IMR-90 (cell line): ENCODE data around the gene RPS24. TPM values are rescaled to one million over a fixed set of nuclear protein-coding genes. Genes with fewer than 3 reads are reported as not detected.
A peak's percentile ranks its signal among the peaks of the same experiment; 100 is the strongest.

ENCODE experiments used
- ATAC-seq: fragments of 200-7000 bp; cut with Tn5 transposase; 2 replicates; pipeline ENCODE4 v1.9.1; 2020; ENCODE audit warnings: low read depth, mild to moderate bottlenecking, moderate library complexity
- BruUV-seq: library from RNA; stranded (reverse); fragments of 400-500 nt; replicated peaks from 2 replicates; lab custom pipeline; 2021; lab: Mats Ljungman, UMichigan
- CTCF ChIA-PET: fragments of 300-600 bp; formaldehyde crosslinking; extraction: SDS; loops from one replicate; lab custom pipeline; 2021; ENCODE audit warnings: antibody characterized with exemption; lab: Yijun Ruan, JAX
- POLR2A ChIA-PET: fragments of 300-600 bp; sonication (Branson Sonifier 250); formaldehyde crosslinking; loops from one replicate; lab custom pipeline; 2022; ENCODE audit warnings: antibody characterized with exemption; ENCODE audit not compliant: unreplicated experiment; lab: Charles Lee
- DNase-seq: peaks from one replicate; pipeline ENCODE4 v3.0.0; 2013
- H2AFZ ChIP-seq: replicated peaks from 2 replicates; pipeline ENCODE3; 2013; ENCODE audit warnings: low read length, mild to moderate bottlenecking; ENCODE audit not compliant: poor library complexity
- H2AK5ac ChIP-seq: 2 replicates; pipeline ENCODE4 v1.6.1; 2013; ENCODE audit warnings: low read depth, low read length, inconsistent platforms
- H2AK9ac ChIP-seq: replicated peaks from 2 replicates; pipeline ENCODE3; 2013; ENCODE audit warnings: mild to moderate bottlenecking, low read depth, low read length, moderate library complexity; ENCODE audit not compliant: poor library complexity
- H2BK120ac ChIP-seq: 2 replicates; pipeline ENCODE4 v1.6.1; 2013; ENCODE audit warnings: low read depth, low read length, inconsistent platforms
- H2BK15ac ChIP-seq: 3 replicates; pipeline ENCODE4 v1.6.1; 2013; ENCODE audit warnings: low read depth, low read length, inconsistent platforms
- H2BK20ac ChIP-seq: 2 replicates; pipeline ENCODE4 v1.6.1; 2013; ENCODE audit warnings: low read depth, mild to moderate bottlenecking, inconsistent platforms, low read length, moderate library complexity
- H2BK5ac ChIP-seq: 2 replicates; pipeline ENCODE4 v1.6.1; 2013; ENCODE audit warnings: mild to moderate bottlenecking, low read depth, low read length, inconsistent platforms; ENCODE audit not compliant: poor library complexity, severe bottlenecking
- H3K14ac ChIP-seq: replicated peaks from 2 replicates; pipeline ENCODE4 v1.6.1; 2013; ENCODE audit warnings: low read depth, low read length, inconsistent platforms
- H3K18ac ChIP-seq: 2 replicates; pipeline ENCODE4 v1.6.1; 2013; ENCODE audit warnings: low read depth, low read length, control low read depth
- H3K23ac ChIP-seq: 2 replicates; pipeline ENCODE4 v1.6.1; 2013; ENCODE audit warnings: low read depth, low read length, inconsistent platforms
- H3K27ac ChIP-seq: 2 replicates; pipeline ENCODE4 v1.5.1; 2013; ENCODE audit warnings: mild to moderate bottlenecking, control low read depth, low read length; ENCODE audit not compliant: insufficient read depth
- H3K27me3 ChIP-seq: 2 replicates; pipeline ENCODE4 v1.6.1; 2013; ENCODE audit warnings: low read length; ENCODE audit not compliant: control insufficient read depth, insufficient read depth
- H3K36me3 ChIP-seq: 2 replicates; pipeline ENCODE4 v1.6.1; 2013; ENCODE audit warnings: low read length, mixed read lengths; ENCODE audit not compliant: control insufficient read depth, insufficient read depth
- H3K4ac ChIP-seq: 2 replicates; pipeline ENCODE4 v1.6.1; 2013; ENCODE audit warnings: low read depth, low read length, inconsistent platforms
- H3K4me1 ChIP-seq: 2 replicates; pipeline ENCODE4 v1.6.1; 2013; ENCODE audit warnings: low read length, mixed read lengths; ENCODE audit not compliant: control insufficient read depth, insufficient read depth
- H3K4me2 ChIP-seq: 2 replicates; pipeline ENCODE4 v1.6.1; 2013; ENCODE audit warnings: low read depth, mild to moderate bottlenecking, control low read depth, low read length, moderate library complexity
- H3K4me3 ChIP-seq: 2 replicates; pipeline ENCODE4 v1.5.1; 2013; ENCODE audit warnings: low read depth, mild to moderate bottlenecking, control low read depth, low read length, moderate library complexity; ENCODE audit not compliant: insufficient read depth
- H3K56ac ChIP-seq: 2 replicates; pipeline ENCODE4 v1.6.1; 2013; ENCODE audit warnings: low read length, inconsistent platforms; ENCODE audit not compliant: insufficient read depth; ENCODE audit errors: extremely low read depth
- H3K79me1 ChIP-seq, 2 experiments: 2 replicates each; pipeline ENCODE4 v1.6.1; 2013; ENCODE audit warnings: low read length in 2 of 2, inconsistent platforms in 1 of 2, low read depth in 1 of 2
- H3K9ac ChIP-seq: 2 replicates; pipeline ENCODE4 v1.6.1; 2013; ENCODE audit warnings: low read depth, low read length, control low read depth
- H3K9me1 ChIP-seq: 2 replicates; pipeline ENCODE4 v1.6.1; 2013; ENCODE audit warnings: low read length, inconsistent platforms; ENCODE audit not compliant: insufficient read depth
- H3K9me3 ChIP-seq: 2 replicates; pipeline ENCODE4 v1.6.1; 2013; ENCODE audit warnings: low read length; ENCODE audit not compliant: control insufficient read depth, insufficient read depth
- H4K20me1 ChIP-seq: 2 replicates; pipeline ENCODE4 v1.6.1; 2013; ENCODE audit warnings: low read length, inconsistent platforms; ENCODE audit not compliant: insufficient read depth
- H4K5ac ChIP-seq: 2 replicates; pipeline ENCODE4 v1.6.1; 2013; ENCODE audit warnings: mild to moderate bottlenecking, low read depth, low read length, control low read depth
- H4K8ac ChIP-seq, 2 experiments: 2 replicates each; pipeline ENCODE4 v1.6.1; 2013; ENCODE audit warnings: low read depth in 2 of 2, low read length in 2 of 2, control low read depth in 1 of 2, inconsistent platforms in 1 of 2
- H4K91ac ChIP-seq: 2 replicates; pipeline ENCODE4 v1.6.1; 2013; ENCODE audit warnings: low read depth, low read length, inconsistent platforms; ENCODE audit not compliant: insufficient read depth
- CEBPB ChIP-seq: IDR thresholded peaks from 2 replicates; pipeline ENCODE4 v1.6.1; 2012; ENCODE audit warnings: low read depth, low read length, improper control_type of control experiment
- CHD1 ChIP-seq: IDR thresholded peaks from 2 replicates; pipeline ENCODE4 v1.6.1; 2012; ENCODE audit warnings: low read depth, low read length, improper control_type of control experiment
- MXI1 ChIP-seq: IDR thresholded peaks from 2 replicates; pipeline ENCODE4 v1.6.1; 2012; ENCODE audit warnings: low read depth, mild to moderate bottlenecking, low read length, moderate library complexity, borderline replicate concordance
- RCOR1 ChIP-seq: IDR thresholded peaks from 2 replicates; pipeline ENCODE4 v1.6.1; 2012; ENCODE audit warnings: mild to moderate bottlenecking, low read length, improper control_type of control experiment; ENCODE audit not compliant: insufficient replicate concordance
- RFX5 ChIP-seq: IDR thresholded peaks from 2 replicates; pipeline ENCODE4 v1.8.0; 2012; ENCODE audit warnings: low read depth, mild to moderate bottlenecking, low read length, moderate library complexity
- WGBS, 2 experiments: methylation state at CpG; one replicate each; pipeline versions ENCODE4 v1.1.5 to v1.1.7; 2013; ENCODE audit warnings: missing lambda C conversion rate in 2 of 2; ENCODE audit not compliant: insufficient read length in 1 of 2; ENCODE audit errors: extremely low coverage in 2 of 2; 5-methylcytosine and 5-hydroxymethylcytosine counted together
- dilution Hi-C: fragments of 300-500 bp; cut with HindIII; formaldehyde crosslinking; loops from one replicate; pipeline ENCODE4 v1.14.3; 2018; ENCODE audit warnings: low sequenced_read_pairs; ENCODE audit not compliant: unreplicated experiment
- in situ Hi-C: fragments of 300-500 bp; cut with MboI; formaldehyde crosslinking; loops from 3 replicates; pipeline ENCODE4 v1.14.3; 2019; ENCODE audit warnings: low sequenced_read_pairs, inconsistent platforms, mixed read lengths
- intact Hi-C: fragments of 100-400 bp; cut with micrococcal nuclease; formaldehyde crosslinking; loops from 2 replicates; pipeline ENCODE4 v1.10.0; 2022
- polyA plus RNA-seq, 3 experiments: library from polyadenylated mRNA; depleted of rRNA; stranded (reverse); fragments of >200 nt; gene quantifications; 2 replicates each; pipeline ENCODE4 v1.2.3, GENCODE V29; 2012; ENCODE audit warnings: low replicate concordance in 1 of 3
- total RNA-seq: library from RNA; depleted of rRNA; stranded (reverse); fragments of >200 nt; gene quantifications from 2 replicates; pipeline ENCODE4 v1.2.3, GENCODE V29; 2012

The RPS24 gene
- total and polyA plus RNA-seq, 2 of the 4 experiments (the other 2 are of a cell fraction): 1,664 to 4,721 TPM

DNA sequence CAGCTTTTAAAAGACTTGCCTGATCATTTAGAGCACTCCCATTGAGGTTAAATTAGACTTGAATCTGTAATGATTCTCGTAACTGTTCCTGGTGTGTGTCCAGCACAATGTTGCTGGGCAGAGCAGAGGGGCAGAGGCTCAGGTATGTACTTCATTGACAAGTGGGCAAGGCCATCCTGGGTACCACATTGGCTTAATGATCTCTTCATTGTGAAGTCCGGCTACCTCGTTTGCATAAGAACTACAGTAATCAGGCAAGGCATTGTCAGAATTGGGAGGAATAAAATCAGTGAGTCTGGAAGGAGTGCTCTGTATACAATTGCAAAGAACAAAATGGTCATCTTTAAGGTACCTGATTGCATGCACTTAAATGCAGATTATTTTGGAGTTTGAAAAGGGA is 6.1 kb downstream of the RPS24 start (continued):
- TF ChIP-seq RCOR1 (no peak), MXI1 (no peak), RFX5 (no peak)

DNA sequence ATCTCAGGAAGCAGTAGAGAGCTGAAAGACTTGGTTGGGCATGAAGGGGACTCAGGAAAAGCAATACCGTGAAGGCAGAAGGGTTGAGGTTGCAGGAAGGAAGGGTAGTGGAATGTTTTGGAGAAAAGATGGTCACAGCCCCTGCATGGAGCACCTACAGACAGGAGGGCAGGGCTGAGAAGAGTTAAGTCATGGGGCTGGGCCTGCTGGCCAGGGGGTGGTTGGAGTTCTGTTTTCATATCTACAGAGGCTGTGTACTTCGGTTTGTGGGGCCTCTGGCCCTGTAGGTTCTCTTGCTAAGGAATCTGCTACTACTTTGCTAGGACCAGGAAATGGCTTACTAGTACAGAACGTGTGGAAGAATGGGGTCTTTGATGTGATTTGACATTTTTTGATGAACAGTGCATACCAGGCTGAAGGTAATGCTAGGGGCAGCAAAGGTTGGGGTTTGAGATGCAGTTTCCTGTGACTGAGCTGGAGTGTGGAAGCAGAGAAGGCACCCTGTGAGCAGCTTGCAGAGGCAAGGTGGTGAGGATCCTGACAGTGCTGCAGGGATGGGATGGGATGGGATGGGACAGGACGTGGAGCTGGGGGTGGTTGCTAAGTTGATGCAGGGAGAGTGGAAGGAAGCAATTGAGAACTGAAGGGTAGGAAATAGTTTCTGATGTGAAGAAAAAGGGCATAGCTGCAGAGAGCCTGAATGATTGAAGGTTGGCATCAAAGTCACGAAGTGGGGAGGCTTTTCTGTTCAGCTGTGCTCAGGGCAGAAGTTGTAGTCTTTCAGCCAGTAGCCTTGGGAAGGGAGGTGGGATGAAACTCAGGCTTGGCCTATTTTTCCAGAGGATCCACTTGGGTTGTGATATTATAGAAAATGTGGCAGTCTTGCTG is 7.8 kb downstream of the RPS24 start:
- H3K27ac ChIP-seq: no peak overlapping the region
- H2BK120ac ChIP-seq: no peak overlapping the region
- H3K23ac ChIP-seq: no peak overlapping the region
- no peak overlapping the region for H4K5ac ChIP-seq
- in situ Hi-C loops (loop anchor here (10.0 kb wide), 2 partner anchors 263 to 1033 kb away; no protein-coding TSS in a partner anchor), intact Hi-C loops (loop anchor here (10.0 kb wide), 1 partner anchor 713 kb away; no protein-coding TSS in a partner anchor), dilution Hi-C loops (no loop called here)
- H3K4me1 ChIP-seq: peaks cover 12% of the 10 kb centered on the region
- no peak overlapping the region for H3K56ac ChIP-seq
- H3K9me1 ChIP-seq: peaks cover 31% of the 10 kb centered on the region
- H2AFZ ChIP-seq: no peak overlapping the region
- BruUV-seq: no TSS peak
- no peak overlapping the region for H3K9ac ChIP-seq
- H3K4ac ChIP-seq: no peak overlapping the region
- H4K20me1 ChIP-seq: peaks cover 84% of the 10 kb centered on the region
- no peaks in the 10 kb centered on the region for H3K27me3 ChIP-seq
- ChIA-PET CTCF (no interaction called here), POLR2A (interaction anchor here (0.6 kb wide), 1 partner anchor 25 kb away, joined by 11 read pairs; no protein-coding TSS in a partner anchor)
- H3K4me3 ChIP-seq: no peak overlapping the region
- H3K36me3 ChIP-seq: peaks cover 50% of the 10 kb centered on the region
- no peak overlapping the region for H3K14ac ChIP-seq
- no peak for TF ChIP-seq CEBPB
- no peak for TF ChIP-seq CHD1
- no peak overlapping the region for H3K4me2 ChIP-seq
- ATAC-seq: no peak
- WGBS, 2 experiments: 90% methylated on average over 2 of the region's 5 CpGs; no CpG with 5 or more reads in 1 of the 2 experiments
- no peak overlapping the region for H2BK20ac ChIP-seq
- peaks cover 34 to 76% of the 10 kb centered on the region in 2 experiments for H3K79me1 ChIP-seq
- DNase-seq: no peak
- H2BK5ac ChIP-seq: no peak overlapping the region
- no peaks in the 10 kb centered on the region for H3K9me3 ChIP-seq
- no peak overlapping the region for H2AK5ac ChIP-seq
- no peak overlapping the region for H3K18ac ChIP-seq
- H2BK15ac ChIP-seq: no peak overlapping the region
- peak overlapping the region; percentile 33 for H2AK9ac ChIP-seq
- no peak overlapping the region for H4K91ac ChIP-seq
- H4K8ac ChIP-seq: no peak overlapping the region
